SKM-1 treated with dmso at 0.1 percent for 144 hours (cell line): ENCODE data around the gene PLXNA2.
A peak's percentile ranks its signal among the peaks of the same experiment; 100 is the strongest.

Experiments
- DNase-seq: peaks from one replicate; lab custom pipeline; 2025; ENCODE audit not compliant: unreplicated experiment; lab: John Stamatoyannopoulos, UW

Gene PLXNA2

GRCh38 chr1:208126108-208126507 is 118.1 kb downstream of the PLXNA2 start:
- no peak for DNase-seq

- DNase-seq = peak; percentile 68
Observed at GRCh38 chr1:208122612-208123358, 121.4 kb downstream of the PLXNA2 start.

- no peak for DNase-seq
Observed at GRCh38 chr1:208121813-208122364, 122.3 kb downstream of the PLXNA2 start.

- no peak for DNase-seq
Observed at GRCh38 chr1:208120431-208120790, 123.8 kb downstream of the PLXNA2 start.

GRCh38 chr1:208118841-208119606 is 125.2 kb downstream of the PLXNA2 start:
- peak; percentile 50 for DNase-seq

GRCh38 chr1:208118306-208118705 is 125.9 kb downstream of the PLXNA2 start:
- no peak for DNase-seq

- DNase-seq = no peak
Observed at GRCh38 chr1:208117826-208118225, 126.4 kb downstream of the PLXNA2 start.

- no peak for DNase-seq
Observed at GRCh38 chr1:208117409-208117808, 126.8 kb downstream of the PLXNA2 start.

- no peak for DNase-seq
Observed at GRCh38 chr1:208115924-208116640, 128.1 kb downstream of the PLXNA2 start.

- DNase-seq = no peak
Observed at GRCh38 chr1:208113011-208113410, 131.2 kb downstream of the PLXNA2 start.

GRCh38 chr1:208112401-208112800 is 131.8 kb downstream of the PLXNA2 start:
- DNase-seq = no peak

- no peak for DNase-seq
Observed at GRCh38 chr1:208111646-208112190, 132.5 kb downstream of the PLXNA2 start.

- no peak for DNase-seq
Observed at GRCh38 chr1:208110296-208110695, 133.9 kb downstream of the PLXNA2 start.

- DNase-seq = no peak
Observed at GRCh38 chr1:208108646-208109330, 135.4 kb downstream of the PLXNA2 start.

GRCh38 chr1:208108213-208108608 is 136.0 kb downstream of the PLXNA2 start:
- no peak for DNase-seq

GRCh38 chr1:208107425-208108212 is 136.6 kb downstream of the PLXNA2 start:
- DNase-seq = no peak

- no peak for DNase-seq
Observed at GRCh38 chr1:208106218-208106617, 138.0 kb downstream of the PLXNA2 start.

- DNase-seq = no peak
Observed at GRCh38 chr1:208105756-208106155, 138.4 kb downstream of the PLXNA2 start.

- DNase-seq = no peak
Observed at GRCh38 chr1:208103597-208104513, 140.3 kb downstream of the PLXNA2 start.
